ENCODE data around the gene SERPINA6.

The SERPINA6 gene

DNA sequence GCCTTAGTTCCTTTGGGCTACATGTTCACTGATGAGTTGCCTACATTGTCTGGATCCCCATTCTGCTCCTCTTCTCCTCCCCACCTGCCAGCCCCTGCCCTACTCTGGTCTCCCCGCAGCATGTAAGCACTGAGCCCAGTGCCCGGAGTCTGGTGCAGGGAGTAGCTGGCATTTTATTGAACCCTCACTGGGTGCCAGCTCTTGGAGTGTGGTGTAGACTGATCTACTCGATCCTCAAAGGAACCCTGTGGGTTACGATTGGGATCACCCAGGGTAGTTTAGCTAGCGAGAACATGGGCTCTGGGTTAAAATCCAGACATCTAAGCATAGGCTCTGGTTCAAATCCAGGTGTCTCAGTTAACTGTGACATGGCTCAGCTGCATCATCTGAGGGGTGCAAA is 8.3 kb upstream of the SERPINA6 start:
- no peak for DNase-seq (ENCODE audit: low read depth, low spot score)
- no peak overlapping the region for H3K4me3 ChIP-seq (ENCODE audit: low read depth, low read length)
- CTCF ChIA-PET, result no interaction called here
- POLR2A ChIA-PET, result no interaction called here
- TF ChIP-seq, protein P1, sequence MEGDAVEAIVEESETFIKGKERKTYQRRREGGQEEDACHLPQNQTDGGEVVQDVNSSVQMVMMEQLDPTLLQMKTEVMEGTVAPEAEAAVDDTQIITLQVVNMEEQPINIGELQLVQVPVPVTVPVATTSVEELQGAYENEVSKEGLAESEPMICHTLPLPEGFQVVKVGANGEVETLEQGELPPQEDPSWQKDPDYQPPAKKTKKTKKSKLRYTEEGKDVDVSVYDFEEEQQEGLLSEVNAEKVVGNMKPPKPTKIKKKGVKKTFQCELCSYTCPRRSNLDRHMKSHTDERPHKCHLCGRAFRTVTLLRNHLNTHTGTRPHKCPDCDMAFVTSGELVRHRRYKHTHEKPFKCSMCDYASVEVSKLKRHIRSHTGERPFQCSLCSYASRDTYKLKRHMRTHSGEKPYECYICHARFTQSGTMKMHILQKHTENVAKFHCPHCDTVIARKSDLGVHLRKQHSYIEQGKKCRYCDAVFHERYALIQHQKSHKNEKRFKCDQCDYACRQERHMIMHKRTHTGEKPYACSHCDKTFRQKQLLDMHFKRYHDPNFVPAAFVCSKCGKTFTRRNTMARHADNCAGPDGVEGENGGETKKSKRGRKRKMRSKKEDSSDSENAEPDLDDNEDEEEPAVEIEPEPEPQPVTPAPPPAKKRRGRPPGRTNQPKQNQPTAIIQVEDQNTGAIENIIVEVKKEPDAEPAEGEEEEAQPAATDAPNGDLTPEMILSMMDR (IDR thresholded peaks at IDR 0.05; ENCODE audit: insufficient read depth, low read length, missing control alignments), result no peak

DNA sequence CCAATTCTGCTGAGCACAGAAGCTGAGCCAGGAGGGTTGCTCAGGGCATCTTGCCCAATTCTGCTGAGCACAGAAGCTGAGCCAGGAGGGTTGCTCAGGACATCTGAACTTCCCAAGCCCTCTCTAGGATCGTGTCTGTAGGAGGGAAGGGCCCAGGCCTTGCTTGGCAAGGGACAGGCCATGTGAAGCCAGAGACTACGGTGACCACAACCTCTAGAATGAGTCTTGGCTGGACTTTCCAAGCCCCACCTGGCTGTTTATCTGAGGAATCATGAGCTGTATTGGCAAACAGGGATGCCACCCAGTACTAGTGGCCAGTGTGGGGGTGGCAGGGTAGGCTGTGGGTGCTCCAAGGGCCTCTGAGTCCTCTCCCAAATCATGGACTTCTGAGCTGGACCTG is 7.7 kb upstream of the SERPINA6 start:
- no peak for DNase-seq (ENCODE audit: low read depth, low spot score)
- TF ChIP-seq, protein P1 (IDR thresholded peaks at IDR 0.05; ENCODE audit: insufficient read depth, low read length, missing control alignments), result no peak
- POLR2A ChIA-PET, result no interaction called here
- no peak overlapping the region for H3K4me3 ChIP-seq (ENCODE audit: low read depth, low read length)
- CTCF ChIA-PET, result no interaction called here

DNA sequence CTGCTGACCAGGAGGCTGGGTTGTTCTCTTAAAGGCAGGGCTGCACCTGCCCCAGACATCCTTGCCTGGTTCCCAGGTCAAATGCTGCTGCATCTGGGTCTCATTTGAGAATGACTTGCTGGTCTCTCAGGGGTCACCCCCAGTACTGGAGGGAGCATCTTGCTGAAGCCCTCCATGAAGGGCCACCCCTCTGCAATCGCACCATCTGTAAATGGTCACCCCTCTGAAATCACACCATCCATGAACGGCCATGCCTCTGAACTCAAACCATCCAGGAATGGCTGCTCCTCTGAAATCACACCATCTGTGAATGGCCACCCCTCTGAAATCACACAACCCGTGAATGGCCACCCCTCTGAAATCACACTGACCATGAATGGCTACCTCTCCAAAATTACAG is 7.3 kb upstream of the SERPINA6 start:
- ChIA-PET POLR2A (no interaction called here), CTCF (no interaction called here)
- DNase-seq (ENCODE audit: low read depth, low spot score), result no peak

DNA sequence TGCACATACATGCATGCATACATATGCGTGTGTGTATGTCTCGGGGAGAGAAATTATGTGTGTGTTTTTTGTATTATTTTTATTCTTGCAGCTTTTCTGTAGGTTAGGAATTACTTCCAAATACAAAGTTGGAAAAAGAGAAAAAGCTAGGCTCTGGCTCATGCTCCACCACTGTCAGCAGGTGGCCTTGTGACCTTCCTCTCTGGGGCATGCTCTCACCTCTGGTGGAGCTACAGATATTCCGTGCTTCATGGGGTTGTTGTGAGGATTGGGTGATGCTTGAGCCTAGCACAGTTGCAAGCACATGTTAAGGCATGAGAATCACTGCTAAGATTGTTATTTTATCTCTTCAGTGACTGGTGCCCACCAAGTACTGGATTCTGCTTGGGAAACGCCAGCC is 6.7 kb upstream of the SERPINA6 start:
- H3K4me3 ChIP-seq (ENCODE audit: low read depth, low read length), result no peak overlapping the region
- no peak for DNase-seq (ENCODE audit: low read depth, low spot score)
- CTCF ChIA-PET, result no interaction called here
- POLR2A ChIA-PET, result no interaction called here
- TF ChIP-seq, protein P1 (IDR thresholded peaks at IDR 0.05; ENCODE audit: insufficient read depth, low read length, missing control alignments), result no peak

More for the DNA sequence above, 7.3 kb upstream of the SERPINA6 start:
- no peak overlapping the region for H3K4me3 ChIP-seq (ENCODE audit: low read depth, low read length)
- TF ChIP-seq, protein P1 (IDR thresholded peaks at IDR 0.05; ENCODE audit: insufficient read depth, low read length, missing control alignments), result no peak

DNA sequence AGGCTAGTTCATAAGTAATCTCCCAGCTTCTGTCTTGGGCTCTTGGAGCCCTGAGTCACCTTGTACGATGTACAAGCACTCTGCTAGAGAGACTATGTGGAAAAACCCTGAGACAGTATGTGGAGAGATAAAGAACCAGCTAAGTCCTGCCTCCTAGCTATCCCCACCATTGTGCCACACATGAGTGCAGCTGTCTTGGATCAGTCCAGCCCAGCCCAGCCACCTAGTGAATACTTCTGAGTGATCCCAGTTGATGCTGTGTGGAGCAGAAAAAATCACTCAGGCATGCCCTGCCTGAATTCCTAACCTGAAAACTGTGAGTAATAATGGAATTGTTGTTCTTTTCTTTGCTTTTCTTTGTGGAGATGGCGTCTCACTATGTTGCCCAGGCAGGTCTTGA is 5.1 kb upstream of the SERPINA6 start:
- H3K4me3 ChIP-seq (ENCODE audit: low read depth, low read length), result no peak overlapping the region
- TF ChIP-seq, protein P1 (IDR thresholded peaks at IDR 0.05; ENCODE audit: insufficient read depth, low read length, missing control alignments), result no peak
- ChIA-PET CTCF (no interaction called here), POLR2A (interaction anchor here (0.6 kb wide), 1 partner anchor 205 kb away, joined by 3 read pairs; no protein-coding TSS in a partner anchor)
- DNase-seq (ENCODE audit: low read depth, low spot score), result no peak

DNA sequence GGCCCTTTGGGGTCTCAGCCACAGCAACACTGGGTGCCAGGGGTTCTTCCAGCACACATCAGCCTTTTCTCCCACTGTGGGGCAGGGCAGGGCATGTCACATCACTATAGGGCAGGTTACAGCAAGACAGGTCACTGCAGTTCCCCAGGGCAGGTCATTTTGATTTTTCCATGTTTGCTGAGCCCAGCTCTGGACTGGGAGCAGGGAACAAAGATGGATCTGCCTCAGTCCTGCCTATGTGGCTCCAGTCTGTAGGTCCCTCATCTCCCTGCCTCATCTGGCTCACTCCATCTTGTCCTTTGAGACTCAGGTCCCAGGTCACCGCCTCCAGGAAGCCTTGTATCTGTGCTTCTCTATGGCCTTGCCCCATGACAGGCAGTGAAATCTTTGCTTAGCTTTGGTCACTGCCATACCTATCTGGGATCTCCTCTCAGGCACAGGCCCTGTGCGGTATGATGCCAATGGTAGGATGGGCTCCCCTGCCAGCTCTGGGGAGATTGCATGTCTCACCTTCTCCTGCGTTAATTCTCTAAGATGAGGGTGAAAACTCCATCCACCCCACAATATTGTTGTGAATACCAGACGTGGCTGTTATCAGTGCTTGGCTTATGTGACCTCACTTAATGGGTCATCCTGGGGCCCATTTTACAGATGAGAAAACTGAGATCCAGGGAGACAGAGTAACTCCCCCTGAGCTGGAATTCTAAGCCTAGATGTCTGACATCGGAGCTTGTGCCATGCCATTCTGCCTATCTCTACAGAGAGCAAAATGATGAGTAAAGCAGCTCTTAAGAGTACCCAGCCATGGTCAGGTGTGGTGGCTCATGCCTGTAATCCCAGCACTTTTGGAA is 1.5 kb downstream of the SERPINA6 start:
- H3K4me3 ChIP-seq (ENCODE audit: low read depth, low read length), result no peak overlapping the region
- POLR2A ChIA-PET, result no interaction called here
- CTCF ChIA-PET, result interaction anchor here (1.1 kb wide), 1 partner anchor 90 kb away, joined by 3 read pairs; no protein-coding TSS in a partner anchor
- TF ChIP-seq, protein P1 (IDR thresholded peaks at IDR 0.05; ENCODE audit: insufficient read depth, low read length, missing control alignments), result no peak
- no peak for DNase-seq (ENCODE audit: low read depth, low spot score)

Data from AG04449 (cell line).